VCaP (cell line): ENCODE measurements around the gene PLA2G4D.

Source experiments
- H3K27ac ChIP-seq: fragments of 450-650 bp; 2 replicates; pipeline ENCODE4 v1.5.1; 2017
- TF ChIP-seq, protein P1 (sequence below): fragments of 450-650 bp; conservative IDR thresholded peaks from 2 replicates; pipeline ENCODE4 v1.5.1; 2017; ENCODE audit warnings: mild to moderate bottlenecking, moderate library complexity

PLA2G4D gene

DNA sequence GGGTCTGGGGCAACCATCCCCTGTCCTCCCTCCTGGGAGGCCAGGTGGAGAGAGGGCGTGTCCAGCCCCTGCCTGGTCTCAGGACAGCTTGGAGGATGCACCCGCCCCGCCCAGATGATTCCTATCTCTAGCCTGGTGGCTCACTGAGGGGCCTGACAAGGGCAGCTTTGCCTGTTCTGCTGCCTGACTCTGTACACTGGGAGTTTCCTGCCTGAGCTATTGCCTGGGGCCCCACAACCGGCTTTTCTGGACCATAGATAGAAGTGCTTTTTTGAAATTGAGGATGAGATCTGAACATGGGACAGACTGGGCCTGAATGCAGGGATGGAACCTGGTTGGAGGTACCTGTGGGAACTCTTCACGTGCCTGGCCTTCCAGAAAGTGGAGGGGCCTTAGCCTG is 72.8 kb downstream of the PLA2G4D start:
- TF ChIP-seq, protein P1, sequence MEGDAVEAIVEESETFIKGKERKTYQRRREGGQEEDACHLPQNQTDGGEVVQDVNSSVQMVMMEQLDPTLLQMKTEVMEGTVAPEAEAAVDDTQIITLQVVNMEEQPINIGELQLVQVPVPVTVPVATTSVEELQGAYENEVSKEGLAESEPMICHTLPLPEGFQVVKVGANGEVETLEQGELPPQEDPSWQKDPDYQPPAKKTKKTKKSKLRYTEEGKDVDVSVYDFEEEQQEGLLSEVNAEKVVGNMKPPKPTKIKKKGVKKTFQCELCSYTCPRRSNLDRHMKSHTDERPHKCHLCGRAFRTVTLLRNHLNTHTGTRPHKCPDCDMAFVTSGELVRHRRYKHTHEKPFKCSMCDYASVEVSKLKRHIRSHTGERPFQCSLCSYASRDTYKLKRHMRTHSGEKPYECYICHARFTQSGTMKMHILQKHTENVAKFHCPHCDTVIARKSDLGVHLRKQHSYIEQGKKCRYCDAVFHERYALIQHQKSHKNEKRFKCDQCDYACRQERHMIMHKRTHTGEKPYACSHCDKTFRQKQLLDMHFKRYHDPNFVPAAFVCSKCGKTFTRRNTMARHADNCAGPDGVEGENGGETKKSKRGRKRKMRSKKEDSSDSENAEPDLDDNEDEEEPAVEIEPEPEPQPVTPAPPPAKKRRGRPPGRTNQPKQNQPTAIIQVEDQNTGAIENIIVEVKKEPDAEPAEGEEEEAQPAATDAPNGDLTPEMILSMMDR, result no peak
- H3K27ac ChIP-seq, result no peak overlapping the region

GRCh38 chr15:42020713-42021273 is 73.6 kb downstream of the PLA2G4D start, which contains the start of gene PLA2G4E:
PLA2G4E (minus strand) TSS chr15:42021042; CDS start chr15:42021030, 12 bp downstream.
- no peak within 1 kb of the TSS for H3K27ac ChIP-seq
- TF ChIP-seq, protein P1, result no peak

DNA sequence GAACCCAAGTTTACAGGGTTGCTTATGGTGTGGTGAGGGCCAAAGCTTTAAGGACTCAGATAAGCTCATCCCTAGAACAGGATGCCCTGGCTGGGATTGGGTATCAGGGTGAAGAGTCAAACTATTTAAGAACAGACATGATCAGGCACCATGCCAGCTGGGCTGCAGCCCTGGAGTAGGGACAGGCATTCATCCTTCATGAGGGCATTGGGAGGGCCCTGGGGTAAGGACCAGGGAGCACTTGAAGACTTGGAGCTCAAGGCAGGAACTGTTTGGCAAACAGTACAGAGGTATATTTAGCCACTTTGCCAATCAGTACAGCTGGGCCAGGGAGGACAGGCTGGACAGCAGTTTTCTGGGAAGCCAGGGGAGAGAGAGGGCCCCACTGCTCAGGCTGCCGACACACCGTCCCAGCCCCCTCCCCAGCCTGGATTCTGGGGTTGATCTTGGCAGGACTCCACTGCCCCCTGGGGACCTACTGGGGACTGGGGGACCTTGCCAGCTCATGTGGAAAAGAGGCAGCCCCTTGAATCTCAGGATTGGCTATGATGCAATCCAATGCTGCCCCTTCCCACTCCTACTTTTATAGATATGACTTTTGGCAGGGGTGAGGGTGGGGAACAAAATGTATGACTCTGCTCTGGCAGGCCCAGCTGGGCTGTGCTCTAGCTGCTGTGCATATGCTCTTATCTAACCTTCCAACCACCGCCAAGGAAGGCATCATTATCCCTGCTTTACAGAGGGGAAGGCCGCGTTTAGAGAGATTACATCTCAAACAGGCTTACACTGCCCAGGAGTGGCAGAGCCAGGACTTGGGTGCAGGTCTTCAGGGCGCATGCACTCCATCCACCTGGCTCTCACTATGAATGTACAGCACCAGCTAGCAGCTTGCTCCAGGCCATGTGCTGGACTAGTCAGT is 75.8 kb downstream of the PLA2G4D start:
- H3K27ac ChIP-seq, result no peak overlapping the region
- TF ChIP-seq, protein P1, result no peak
